ENCODE results near the gene SART3.

Gene SART3

GRCh38 chr12:108597559-108598471 lies 36.8 kb upstream of the SART3 start, which contains the start of gene TMEM119:
Gene TMEM119 (minus strand): TSS chr12:108598084. CDS start chr12:108592383, 5,701 bp downstream.
- Histone ChIP-seq H2BK5ac (ENCODE audit: low read depth, low read length, poor library complexity) (peak within 1 kb of the TSS; percentile 22), H2AFZ (ENCODE audit: insufficient read depth, low read length, poor library complexity) (no peak within 1 kb of the TSS), H3K36me3 (ENCODE audit: control insufficient read depth in 1 of 2, insufficient read depth in 2 of 2, low read length in 2 of 2) (no peaks in the 10 kb centered on the region), H3K79me1 (ENCODE audit: low read length) (peaks cover 20% of the 10 kb centered on the region), H3K4me1 (ENCODE audit: control insufficient read depth in 1 of 2, insufficient read depth in 2 of 2, low read length in 2 of 2) (peaks cover 19 to 29% of the 10 kb centered on the region in 2 experiments), H3K4me3 (ENCODE audit: low read depth, low read length) (no peak within 1 kb of the TSS), H4K91ac (ENCODE audit: low read depth, low read length) (peak within 1 kb of the TSS; percentile 70), H3K27ac (ENCODE audit: low read depth, low read length) (no peak within 1 kb of the TSS), H3K79me2 (ENCODE audit: control insufficient read depth, insufficient read depth, low read length, poor library complexity) (peaks cover 3% of the 10 kb centered on the region), H4K12ac (ENCODE audit: low read depth, low read length) (no peak within 1 kb of the TSS), H2AK5ac (ENCODE audit: low read length) (peak within 1 kb of the TSS; percentile 59), H3K9me3 (ENCODE audit: insufficient read depth, low read depth, low read length) (peaks cover 3% of the 10 kb centered on the region), H3K23ac (ENCODE audit: low read length) (no peak within 1 kb of the TSS), H2BK120ac (ENCODE audit: insufficient read depth, low read length, poor library complexity) (peak within 1 kb of the TSS; percentile 41), H2BK12ac (ENCODE audit: low read length) (peak within 1 kb of the TSS; percentile 66), H3K4ac (ENCODE audit: low read depth, low read length) (peak within 1 kb of the TSS; percentile 6), H3K4me2 (ENCODE audit: low read length) (peak within 1 kb of the TSS; percentile 47), H3K14ac (ENCODE audit: low read length) (peak within 1 kb of the TSS; percentile 45), H3K27me3 (ENCODE audit: insufficient read depth, low read length) (no peaks in the 10 kb centered on the region), H4K8ac (ENCODE audit: low read depth, low read length) (peak within 1 kb of the TSS; percentile 68), H3K9ac (ENCODE audit: low read length) (no peak within 1 kb of the TSS), H3K18ac (ENCODE audit: low read length) (peak within 1 kb of the TSS; percentile 52)
- no peak for DNase-seq
- WGBS (ENCODE audit: extremely low coverage, insufficient coverage, insufficient read length): no CpG with 5 or more reads among the region's 27 CpGs

GRCh38 chr12:108596854-108597558 lies 36.0 kb upstream of the SART3 start:
- Histone ChIP-seq H3K79me1 (ENCODE audit: low read length) (peaks cover 20% of the 10 kb centered on the region), H2BK120ac (ENCODE audit: insufficient read depth, low read length, poor library complexity) (peak overlapping the region; percentile 36), H3K4me1 (ENCODE audit: control insufficient read depth in 1 of 2, insufficient read depth in 2 of 2, low read length in 2 of 2) (peaks cover 19 to 29% of the 10 kb centered on the region in 2 experiments), H4K12ac (ENCODE audit: low read depth, low read length) (no peak overlapping the region), H4K8ac (ENCODE audit: low read depth, low read length) (peak overlapping the region; percentile 8), H2AFZ (ENCODE audit: insufficient read depth, low read length, poor library complexity) (no peak overlapping the region), H3K23ac (ENCODE audit: low read length) (no peak overlapping the region), H3K14ac (ENCODE audit: low read length) (peak overlapping the region; percentile 45), H3K4me2 (ENCODE audit: low read length) (peak overlapping the region; percentile 47), H3K18ac (ENCODE audit: low read length) (peak overlapping the region; percentile 52), H3K9me3 (ENCODE audit: insufficient read depth, low read depth, low read length) (peaks cover 3% of the 10 kb centered on the region), H3K4me3 (ENCODE audit: low read depth, low read length) (no peak overlapping the region), H3K27me3 (ENCODE audit: insufficient read depth, low read length) (no peaks in the 10 kb centered on the region), H2AK5ac (ENCODE audit: low read length) (peak overlapping the region; percentile 59), H3K4ac (ENCODE audit: low read depth, low read length) (peak overlapping the region; percentile 6), H2BK5ac (ENCODE audit: low read depth, low read length, poor library complexity) (peak overlapping the region; percentile 17), H3K9ac (ENCODE audit: low read length) (no peak overlapping the region), H3K27ac (ENCODE audit: low read depth, low read length) (no peak overlapping the region), H3K36me3 (ENCODE audit: control insufficient read depth in 1 of 2, insufficient read depth in 2 of 2, low read length in 2 of 2) (peaks cover 0 to 3% of the 10 kb centered on the region in 2 experiments), H4K91ac (ENCODE audit: low read depth, low read length) (peak overlapping the region; percentile 69), H2BK12ac (ENCODE audit: low read length) (peak overlapping the region; percentile 66), H3K79me2 (ENCODE audit: control insufficient read depth, insufficient read depth, low read length, poor library complexity) (peaks cover 3% of the 10 kb centered on the region)
- no peak for DNase-seq
- WGBS (ENCODE audit: extremely low coverage, insufficient coverage, insufficient read length): no CpG with 5 or more reads among the region's 10 CpGs

- Histone ChIP-seq H2BK12ac (ENCODE audit: low read length) (peak overlapping the region; percentile 58), H4K8ac (ENCODE audit: low read depth, low read length) (no peak overlapping the region), H3K79me2 (ENCODE audit: control insufficient read depth, insufficient read depth, low read length, poor library complexity) (peaks cover 3% of the 10 kb centered on the region), H3K36me3 (ENCODE audit: control insufficient read depth in 1 of 2, insufficient read depth in 2 of 2, low read length in 2 of 2) (peaks cover 0 to 9% of the 10 kb centered on the region in 2 experiments), H3K27ac (ENCODE audit: low read depth, low read length) (no peak overlapping the region), H4K91ac (ENCODE audit: low read depth, low read length) (peak overlapping the region; percentile 40), H3K4me1 (ENCODE audit: control insufficient read depth in 1 of 2, insufficient read depth in 2 of 2, low read length in 2 of 2) (peaks cover 19 to 29% of the 10 kb centered on the region in 2 experiments), H3K18ac (ENCODE audit: low read length) (peak overlapping the region; percentile 31), H3K4me3 (ENCODE audit: low read depth, low read length) (no peak overlapping the region), H3K14ac (ENCODE audit: low read length) (peak overlapping the region; percentile 29), H2BK5ac (ENCODE audit: low read depth, low read length, poor library complexity) (no peak overlapping the region), H3K23ac (ENCODE audit: low read length) (no peak overlapping the region), H2AFZ (ENCODE audit: insufficient read depth, low read length, poor library complexity) (no peak overlapping the region), H3K79me1 (ENCODE audit: low read length) (peaks cover 25% of the 10 kb centered on the region), H3K4ac (ENCODE audit: low read depth, low read length) (peak overlapping the region; percentile 11), H3K4me2 (ENCODE audit: low read length) (peak overlapping the region; percentile 17), H3K9me3 (ENCODE audit: insufficient read depth, low read depth, low read length) (peaks cover 3% of the 10 kb centered on the region), H4K12ac (ENCODE audit: low read depth, low read length) (no peak overlapping the region), H2BK120ac (ENCODE audit: insufficient read depth, low read length, poor library complexity) (peak overlapping the region; percentile 24), H2AK5ac (ENCODE audit: low read length) (peak overlapping the region; percentile 37), H3K9ac (ENCODE audit: low read length) (no peak overlapping the region), H3K27me3 (ENCODE audit: insufficient read depth, low read length) (no peaks in the 10 kb centered on the region)
- no peak for DNase-seq
- WGBS (ENCODE audit: extremely low coverage, insufficient coverage, insufficient read length): no CpG with 5 or more reads among the region's 17 CpGs
Observed at GRCh38 chr12:108595711-108596647, 35.0 kb upstream of the SART3 start.
